ENCODE measurements around the gene ACOT9.

DNA sequence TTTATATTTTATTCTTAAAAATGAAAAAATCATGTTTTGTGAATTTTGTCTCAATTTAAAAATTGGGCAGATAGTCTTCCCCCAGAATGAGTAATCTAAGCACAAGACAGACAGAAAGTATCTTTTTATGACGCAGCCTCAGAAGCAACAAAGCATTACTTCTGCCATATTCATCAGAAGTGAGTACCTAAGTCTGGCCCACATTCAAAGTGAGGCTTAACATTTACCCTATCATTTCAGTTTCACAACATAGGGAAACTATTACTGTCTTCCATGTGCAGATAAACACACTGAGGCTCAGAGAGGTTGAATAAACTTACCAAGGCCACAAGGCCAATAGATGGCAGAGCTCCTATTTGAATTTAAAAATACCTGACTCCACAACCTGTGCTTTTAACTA is 80.2 kb downstream of the ACOT9 start:
- TF ChIP-seq KDM5A (IDR thresholded peaks at IDR 0.05) (no peak), EP300 (IDR thresholded peaks at IDR 0.05) (no peak), POLR2AphosphoS2 (conservative IDR thresholded peaks at IDR 0.05; ENCODE audit: low read length) (no peak), CHD4 (IDR thresholded peaks at IDR 0.05; ENCODE audit: borderline replicate concordance) (no peak)
- TF ChIP-seq, protein P1, sequence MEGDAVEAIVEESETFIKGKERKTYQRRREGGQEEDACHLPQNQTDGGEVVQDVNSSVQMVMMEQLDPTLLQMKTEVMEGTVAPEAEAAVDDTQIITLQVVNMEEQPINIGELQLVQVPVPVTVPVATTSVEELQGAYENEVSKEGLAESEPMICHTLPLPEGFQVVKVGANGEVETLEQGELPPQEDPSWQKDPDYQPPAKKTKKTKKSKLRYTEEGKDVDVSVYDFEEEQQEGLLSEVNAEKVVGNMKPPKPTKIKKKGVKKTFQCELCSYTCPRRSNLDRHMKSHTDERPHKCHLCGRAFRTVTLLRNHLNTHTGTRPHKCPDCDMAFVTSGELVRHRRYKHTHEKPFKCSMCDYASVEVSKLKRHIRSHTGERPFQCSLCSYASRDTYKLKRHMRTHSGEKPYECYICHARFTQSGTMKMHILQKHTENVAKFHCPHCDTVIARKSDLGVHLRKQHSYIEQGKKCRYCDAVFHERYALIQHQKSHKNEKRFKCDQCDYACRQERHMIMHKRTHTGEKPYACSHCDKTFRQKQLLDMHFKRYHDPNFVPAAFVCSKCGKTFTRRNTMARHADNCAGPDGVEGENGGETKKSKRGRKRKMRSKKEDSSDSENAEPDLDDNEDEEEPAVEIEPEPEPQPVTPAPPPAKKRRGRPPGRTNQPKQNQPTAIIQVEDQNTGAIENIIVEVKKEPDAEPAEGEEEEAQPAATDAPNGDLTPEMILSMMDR (IDR thresholded peaks at IDR 0.05): no peak
